ENCODE data around the gene VPS13D. TPM values are rescaled to one million over a fixed set of nuclear protein-coding genes. Genes with fewer than 3 reads are reported as not detected.

Gene VPS13D
- total RNA-seq, 1 donor, result 37.5 TPM

DNA sequence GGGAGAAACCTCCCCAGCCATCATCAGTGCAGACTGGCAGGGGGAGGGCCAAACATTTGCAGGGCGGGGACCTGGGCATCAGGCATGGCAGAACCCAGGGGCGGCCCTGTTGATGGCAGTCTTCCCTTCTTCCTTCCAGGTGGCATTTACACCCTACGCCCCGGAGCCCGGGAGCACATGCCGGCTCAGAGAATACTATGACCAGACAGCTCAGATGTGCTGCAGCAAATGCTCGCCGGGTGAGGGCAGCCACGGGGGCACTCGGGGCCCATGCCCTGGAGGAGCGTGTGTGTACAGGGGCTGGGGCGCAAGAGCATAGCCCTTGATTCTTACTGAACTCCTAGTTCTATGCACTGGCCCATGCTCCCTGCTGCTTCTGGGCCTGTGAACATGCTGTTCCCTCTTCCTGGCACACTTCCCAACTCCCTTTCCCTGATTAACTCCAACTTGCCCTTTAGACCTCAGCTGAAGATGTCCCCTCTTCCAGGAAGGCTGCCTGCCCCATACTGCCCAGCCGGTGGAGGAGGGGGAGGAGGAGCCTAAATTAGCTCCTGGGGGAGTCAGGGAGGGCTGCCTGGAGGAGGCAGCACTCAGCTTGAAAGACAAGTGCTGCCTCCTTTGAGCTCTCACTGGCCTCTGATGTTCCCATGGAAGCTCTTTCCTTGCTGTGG, 41.0 kb upstream of the VPS13D start:
- TF ChIP-seq, protein P1, sequence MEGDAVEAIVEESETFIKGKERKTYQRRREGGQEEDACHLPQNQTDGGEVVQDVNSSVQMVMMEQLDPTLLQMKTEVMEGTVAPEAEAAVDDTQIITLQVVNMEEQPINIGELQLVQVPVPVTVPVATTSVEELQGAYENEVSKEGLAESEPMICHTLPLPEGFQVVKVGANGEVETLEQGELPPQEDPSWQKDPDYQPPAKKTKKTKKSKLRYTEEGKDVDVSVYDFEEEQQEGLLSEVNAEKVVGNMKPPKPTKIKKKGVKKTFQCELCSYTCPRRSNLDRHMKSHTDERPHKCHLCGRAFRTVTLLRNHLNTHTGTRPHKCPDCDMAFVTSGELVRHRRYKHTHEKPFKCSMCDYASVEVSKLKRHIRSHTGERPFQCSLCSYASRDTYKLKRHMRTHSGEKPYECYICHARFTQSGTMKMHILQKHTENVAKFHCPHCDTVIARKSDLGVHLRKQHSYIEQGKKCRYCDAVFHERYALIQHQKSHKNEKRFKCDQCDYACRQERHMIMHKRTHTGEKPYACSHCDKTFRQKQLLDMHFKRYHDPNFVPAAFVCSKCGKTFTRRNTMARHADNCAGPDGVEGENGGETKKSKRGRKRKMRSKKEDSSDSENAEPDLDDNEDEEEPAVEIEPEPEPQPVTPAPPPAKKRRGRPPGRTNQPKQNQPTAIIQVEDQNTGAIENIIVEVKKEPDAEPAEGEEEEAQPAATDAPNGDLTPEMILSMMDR (IDR thresholded peaks at IDR 0.05; ENCODE audit: insufficient read depth, low read length), result no peak
- no peak for DNase-seq (ENCODE audit: low read depth)
- H3K4me3 ChIP-seq (ENCODE audit: low read depth, low read length), result no peak overlapping the region

DNA sequence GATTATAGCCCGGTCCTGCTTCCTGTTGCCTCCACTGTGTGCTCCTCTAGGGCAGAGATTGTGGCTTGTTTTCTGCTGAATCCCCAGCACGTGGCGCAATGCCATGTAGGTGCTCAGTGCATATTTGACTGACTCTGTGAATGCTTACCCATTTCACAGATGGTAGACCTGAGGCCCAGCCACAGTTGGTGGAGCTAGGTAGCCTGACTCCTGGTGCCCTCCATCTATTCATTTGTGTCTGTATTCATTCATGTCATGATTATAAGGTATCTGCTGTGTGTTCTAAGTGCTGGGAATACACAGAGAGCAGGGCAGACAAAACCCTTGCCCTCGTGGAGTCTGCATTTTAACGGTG, 40.5 kb upstream of the VPS13D start:
- TF ChIP-seq, protein P1 (IDR thresholded peaks at IDR 0.05; ENCODE audit: insufficient read depth, low read length), result no peak
- no peak overlapping the region for H3K4me3 ChIP-seq (ENCODE audit: low read depth, low read length)
- DNase-seq (ENCODE audit: low read depth), result no peak

DNA sequence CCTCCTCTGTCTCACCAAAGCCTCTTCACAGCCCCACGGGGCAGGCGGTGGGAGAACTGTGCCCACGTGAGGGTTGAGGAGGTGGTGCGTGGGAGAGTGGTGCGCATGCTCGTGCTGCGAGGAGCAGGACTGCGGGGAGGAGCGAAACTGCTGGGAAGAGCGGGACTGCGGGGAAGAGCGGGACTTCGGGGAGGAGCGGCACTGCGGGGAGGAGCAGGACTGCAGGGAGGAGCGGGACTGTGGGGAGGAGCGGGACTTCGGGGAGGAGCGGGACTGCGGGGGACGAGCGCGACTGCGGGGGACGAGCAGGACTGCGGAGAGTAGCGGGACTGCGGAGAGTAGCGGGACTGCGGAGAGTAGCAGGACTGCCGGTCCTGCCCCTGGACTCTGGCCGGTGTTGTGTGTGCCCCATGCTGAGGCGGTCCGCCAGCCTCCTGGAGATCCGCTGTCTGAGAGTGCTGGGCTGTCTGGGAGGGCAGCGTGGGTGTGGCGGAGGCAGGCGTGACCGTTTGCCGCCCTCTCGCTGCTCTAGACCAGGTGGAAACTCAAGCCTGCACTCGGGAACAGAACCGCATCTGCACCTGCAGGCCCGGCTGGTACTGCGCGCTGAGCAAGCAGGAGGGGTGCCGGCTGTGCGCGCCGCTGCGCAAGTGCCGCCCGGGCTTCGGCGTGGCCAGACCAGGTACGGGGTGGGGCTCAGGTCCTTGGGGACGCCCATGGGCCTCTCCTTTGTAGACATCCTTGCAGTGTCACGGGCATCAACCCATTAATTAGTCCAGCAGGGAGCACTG, 38.4 kb upstream of the VPS13D start:
- TF ChIP-seq, protein P1 (IDR thresholded peaks at IDR 0.05; ENCODE audit: insufficient read depth, low read length), result no peak
- no peak overlapping the region for H3K4me3 ChIP-seq (ENCODE audit: low read depth, low read length)
- DNase-seq (ENCODE audit: low read depth), result no peak

DNA sequence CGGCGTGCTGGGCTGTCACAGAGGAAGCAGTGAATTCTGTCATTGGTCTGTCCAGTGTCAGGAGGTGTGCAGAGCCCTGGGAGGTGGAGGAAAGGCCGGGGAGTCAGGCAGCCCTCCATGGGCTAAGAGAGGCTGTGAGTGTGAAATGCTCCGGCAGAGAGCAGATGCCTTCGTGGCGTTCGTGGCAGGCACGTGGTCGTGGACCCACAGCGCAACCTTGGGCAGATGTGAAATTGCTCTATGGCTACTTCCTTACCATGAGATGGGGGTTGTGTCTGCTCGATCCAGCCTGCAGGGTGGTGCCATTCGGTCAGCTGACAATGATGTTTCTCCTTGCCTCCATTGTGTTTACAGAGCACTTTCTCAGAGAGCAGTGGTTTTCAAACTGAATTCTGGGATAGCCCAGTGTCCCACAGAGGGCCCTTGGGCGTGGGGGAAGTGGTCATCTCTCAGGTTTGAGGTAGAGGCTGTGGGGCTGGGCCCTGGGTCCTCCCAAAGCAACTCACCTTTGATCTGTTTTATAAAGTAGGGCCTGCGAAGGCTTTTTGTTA, 35.1 kb upstream of the VPS13D start:
- TF ChIP-seq, protein P1 (IDR thresholded peaks at IDR 0.05; ENCODE audit: insufficient read depth, low read length), result no peak
- DNase-seq (ENCODE audit: low read depth), result no peak
- H3K4me3 ChIP-seq (ENCODE audit: low read depth, low read length), result no peak overlapping the region

DNA sequence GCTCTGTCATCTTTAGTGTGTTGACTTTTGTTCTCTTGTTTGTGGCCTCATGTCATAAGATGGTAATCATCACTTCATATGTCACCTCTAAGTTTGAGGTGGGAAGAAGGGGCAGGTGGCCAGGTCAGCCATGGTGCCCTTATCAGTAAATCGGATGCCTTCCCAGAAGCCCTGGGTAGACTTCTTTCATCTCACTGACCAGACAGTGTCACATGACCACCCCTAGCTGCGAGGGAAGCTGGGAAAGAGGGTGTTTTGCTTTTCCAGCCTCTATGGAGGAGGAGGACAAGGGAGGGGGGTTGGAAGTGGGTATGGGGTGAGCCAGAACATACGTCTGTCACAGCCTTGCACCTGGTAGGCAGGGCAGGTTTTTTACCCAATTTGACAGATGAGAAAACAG, 34.4 kb upstream of the VPS13D start:
- DNase-seq (ENCODE audit: low read depth), result no peak
- TF ChIP-seq, protein P1 (IDR thresholded peaks at IDR 0.05; ENCODE audit: insufficient read depth, low read length), result no peak
- no peak overlapping the region for H3K4me3 ChIP-seq (ENCODE audit: low read depth, low read length)

DNA sequence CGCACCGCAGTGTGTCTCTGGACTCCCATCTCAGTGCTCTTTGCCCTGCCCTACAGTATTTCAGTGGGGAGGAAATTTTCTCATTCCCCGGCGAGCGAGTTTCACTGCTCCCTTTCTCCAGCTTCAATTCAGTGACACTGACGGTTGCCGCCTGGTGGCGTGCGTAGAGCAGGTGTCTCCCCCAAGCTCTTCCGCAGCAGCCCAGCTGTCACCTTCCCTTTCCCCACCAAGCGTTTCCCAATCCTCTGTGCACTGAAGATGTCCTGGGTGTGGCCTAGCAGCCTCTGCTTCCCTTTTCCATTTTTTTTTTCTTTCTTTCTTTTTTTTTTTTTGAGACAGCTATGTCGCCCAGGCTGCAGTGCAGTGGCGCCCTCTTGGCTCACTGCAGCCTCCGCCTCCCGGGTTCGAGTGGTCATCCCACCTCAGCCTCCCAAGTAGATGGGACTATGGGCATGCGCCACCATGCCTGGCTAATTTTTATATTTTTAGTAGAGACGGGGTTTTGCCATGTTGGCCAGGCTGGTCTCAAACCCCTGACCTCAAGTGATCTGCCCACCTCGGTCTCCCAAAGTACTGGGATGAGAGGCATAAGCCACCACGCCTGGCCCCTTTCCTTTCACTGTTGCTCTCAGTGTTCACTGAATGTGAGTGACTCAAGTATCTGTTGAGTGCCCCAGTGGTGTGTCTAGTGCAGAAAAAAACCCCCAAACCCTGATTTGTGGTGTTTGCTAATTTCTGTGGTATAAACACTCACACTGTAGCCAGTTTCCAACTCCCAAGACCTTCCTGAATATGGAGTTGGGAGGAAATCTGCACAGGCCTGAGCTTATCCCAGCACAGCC, 33.0 kb upstream of the VPS13D start:
- DNase-seq (ENCODE audit: low read depth), result no peak
- TF ChIP-seq, protein P1 (IDR thresholded peaks at IDR 0.05; ENCODE audit: insufficient read depth, low read length), result no peak
- H3K4me3 ChIP-seq (ENCODE audit: low read depth, low read length), result no peak overlapping the region
